IMR-90 (cell line): ENCODE measurements around the gene BLOC1S5. TPM values are rescaled to one million over a fixed set of nuclear protein-coding genes. Genes with fewer than 3 reads are reported as not detected.

ENCODE experiments used
- ATAC-seq: fragments of 200-7000 bp; cut with Tn5 transposase; 2 replicates; pipeline ENCODE4 v1.9.1; 2020; ENCODE audit warnings: low read depth, mild to moderate bottlenecking, moderate library complexity
- BruUV-seq: library from RNA; stranded (reverse); fragments of 400-500 nt; replicated peaks from 2 replicates; lab custom pipeline; 2021; lab: Mats Ljungman, UMichigan
- CTCF ChIA-PET: fragments of 300-600 bp; formaldehyde crosslinking; extraction: SDS; loops from one replicate; lab custom pipeline; 2021; ENCODE audit warnings: antibody characterized with exemption; lab: Yijun Ruan, JAX
- POLR2A ChIA-PET: fragments of 300-600 bp; sonication (Branson Sonifier 250); formaldehyde crosslinking; loops from one replicate; lab custom pipeline; 2022; ENCODE audit warnings: antibody characterized with exemption; ENCODE audit not compliant: unreplicated experiment; lab: Charles Lee
- DNase-seq: peaks from one replicate; pipeline ENCODE4 v3.0.0; 2013
- H2AFZ ChIP-seq: replicated peaks from 2 replicates; pipeline ENCODE3; 2013; ENCODE audit warnings: low read length, mild to moderate bottlenecking; ENCODE audit not compliant: poor library complexity
- H2AK5ac ChIP-seq: 2 replicates; pipeline ENCODE4 v1.6.1; 2013; ENCODE audit warnings: low read depth, low read length, inconsistent platforms
- H2AK9ac ChIP-seq: replicated peaks from 2 replicates; pipeline ENCODE3; 2013; ENCODE audit warnings: mild to moderate bottlenecking, low read depth, low read length, moderate library complexity; ENCODE audit not compliant: poor library complexity
- H2BK120ac ChIP-seq: 2 replicates; pipeline ENCODE4 v1.6.1; 2013; ENCODE audit warnings: low read depth, low read length, inconsistent platforms
- H2BK15ac ChIP-seq: 3 replicates; pipeline ENCODE4 v1.6.1; 2013; ENCODE audit warnings: low read depth, low read length, inconsistent platforms
- H2BK20ac ChIP-seq: 2 replicates; pipeline ENCODE4 v1.6.1; 2013; ENCODE audit warnings: low read depth, mild to moderate bottlenecking, inconsistent platforms, low read length, moderate library complexity
- H2BK5ac ChIP-seq: 2 replicates; pipeline ENCODE4 v1.6.1; 2013; ENCODE audit warnings: mild to moderate bottlenecking, low read depth, low read length, inconsistent platforms; ENCODE audit not compliant: poor library complexity, severe bottlenecking
- H3K14ac ChIP-seq: replicated peaks from 2 replicates; pipeline ENCODE4 v1.6.1; 2013; ENCODE audit warnings: low read depth, low read length, inconsistent platforms
- H3K18ac ChIP-seq: 2 replicates; pipeline ENCODE4 v1.6.1; 2013; ENCODE audit warnings: low read depth, low read length, control low read depth
- H3K23ac ChIP-seq: 2 replicates; pipeline ENCODE4 v1.6.1; 2013; ENCODE audit warnings: low read depth, low read length, inconsistent platforms
- H3K27ac ChIP-seq: 2 replicates; pipeline ENCODE4 v1.5.1; 2013; ENCODE audit warnings: mild to moderate bottlenecking, control low read depth, low read length; ENCODE audit not compliant: insufficient read depth
- H3K27me3 ChIP-seq: 2 replicates; pipeline ENCODE4 v1.6.1; 2013; ENCODE audit warnings: low read length; ENCODE audit not compliant: control insufficient read depth, insufficient read depth
- H3K36me3 ChIP-seq: 2 replicates; pipeline ENCODE4 v1.6.1; 2013; ENCODE audit warnings: low read length, mixed read lengths; ENCODE audit not compliant: control insufficient read depth, insufficient read depth
- H3K4ac ChIP-seq: 2 replicates; pipeline ENCODE4 v1.6.1; 2013; ENCODE audit warnings: low read depth, low read length, inconsistent platforms
- H3K4me1 ChIP-seq: 2 replicates; pipeline ENCODE4 v1.6.1; 2013; ENCODE audit warnings: low read length, mixed read lengths; ENCODE audit not compliant: control insufficient read depth, insufficient read depth
- H3K4me2 ChIP-seq: 2 replicates; pipeline ENCODE4 v1.6.1; 2013; ENCODE audit warnings: low read depth, mild to moderate bottlenecking, control low read depth, low read length, moderate library complexity
- H3K4me3 ChIP-seq: 2 replicates; pipeline ENCODE4 v1.5.1; 2013; ENCODE audit warnings: low read depth, mild to moderate bottlenecking, control low read depth, low read length, moderate library complexity; ENCODE audit not compliant: insufficient read depth
- H3K56ac ChIP-seq: 2 replicates; pipeline ENCODE4 v1.6.1; 2013; ENCODE audit warnings: low read length, inconsistent platforms; ENCODE audit not compliant: insufficient read depth; ENCODE audit errors: extremely low read depth
- H3K79me1 ChIP-seq, 2 experiments: 2 replicates each; pipeline ENCODE4 v1.6.1; 2013; ENCODE audit warnings: low read length in 2 of 2, inconsistent platforms in 1 of 2, low read depth in 1 of 2
- H3K9ac ChIP-seq: 2 replicates; pipeline ENCODE4 v1.6.1; 2013; ENCODE audit warnings: low read depth, low read length, control low read depth
- H3K9me1 ChIP-seq: 2 replicates; pipeline ENCODE4 v1.6.1; 2013; ENCODE audit warnings: low read length, inconsistent platforms; ENCODE audit not compliant: insufficient read depth
- H3K9me3 ChIP-seq: 2 replicates; pipeline ENCODE4 v1.6.1; 2013; ENCODE audit warnings: low read length; ENCODE audit not compliant: control insufficient read depth, insufficient read depth
- H4K20me1 ChIP-seq: 2 replicates; pipeline ENCODE4 v1.6.1; 2013; ENCODE audit warnings: low read length, inconsistent platforms; ENCODE audit not compliant: insufficient read depth
- H4K5ac ChIP-seq: 2 replicates; pipeline ENCODE4 v1.6.1; 2013; ENCODE audit warnings: mild to moderate bottlenecking, low read depth, low read length, control low read depth
- H4K8ac ChIP-seq, 2 experiments: 2 replicates each; pipeline ENCODE4 v1.6.1; 2013; ENCODE audit warnings: low read depth in 2 of 2, low read length in 2 of 2, control low read depth in 1 of 2, inconsistent platforms in 1 of 2
- H4K91ac ChIP-seq: 2 replicates; pipeline ENCODE4 v1.6.1; 2013; ENCODE audit warnings: low read depth, low read length, inconsistent platforms; ENCODE audit not compliant: insufficient read depth
- BHLHE40 ChIP-seq: fragments of 150-350 bp; IDR thresholded peaks from 2 replicates; pipeline ENCODE4 v1.6.1; 2016; ENCODE audit warnings: mild to moderate bottlenecking, low read depth, low read length
- CEBPB ChIP-seq: IDR thresholded peaks from 2 replicates; pipeline ENCODE4 v1.6.1; 2012; ENCODE audit warnings: low read depth, low read length, improper control_type of control experiment
- FOS ChIP-seq: fragments of 150-350 bp; IDR thresholded peaks from 2 replicates; pipeline ENCODE4 v1.6.1; 2016; ENCODE audit warnings: low read depth, low read length
- MXI1 ChIP-seq: IDR thresholded peaks from 2 replicates; pipeline ENCODE4 v1.6.1; 2012; ENCODE audit warnings: low read depth, mild to moderate bottlenecking, low read length, moderate library complexity, borderline replicate concordance
- RCOR1 ChIP-seq: IDR thresholded peaks from 2 replicates; pipeline ENCODE4 v1.6.1; 2012; ENCODE audit warnings: mild to moderate bottlenecking, low read length, improper control_type of control experiment; ENCODE audit not compliant: insufficient replicate concordance
- SMC3 ChIP-seq: fragments of 150-350 bp; IDR thresholded peaks from 2 replicates; pipeline ENCODE4 v1.6.1; 2016; ENCODE audit warnings: low read depth, mild to moderate bottlenecking, antibody characterized with exemption, low read length, moderate library complexity
- WGBS, 2 experiments: methylation state at CpG; one replicate each; pipeline versions ENCODE4 v1.1.5 to v1.1.7; 2013; ENCODE audit warnings: missing lambda C conversion rate in 2 of 2; ENCODE audit not compliant: insufficient read length in 1 of 2; ENCODE audit errors: extremely low coverage in 2 of 2; 5-methylcytosine and 5-hydroxymethylcytosine counted together
- dilution Hi-C: fragments of 300-500 bp; cut with HindIII; formaldehyde crosslinking; loops from one replicate; pipeline ENCODE4 v1.14.3; 2018; ENCODE audit warnings: low sequenced_read_pairs; ENCODE audit not compliant: unreplicated experiment
- in situ Hi-C: fragments of 300-500 bp; cut with MboI; formaldehyde crosslinking; loops from 3 replicates; pipeline ENCODE4 v1.14.3; 2019; ENCODE audit warnings: low sequenced_read_pairs, inconsistent platforms, mixed read lengths
- intact Hi-C: fragments of 100-400 bp; cut with micrococcal nuclease; formaldehyde crosslinking; loops from 2 replicates; pipeline ENCODE4 v1.10.0; 2022
- polyA plus RNA-seq, 3 experiments: library from polyadenylated mRNA; depleted of rRNA; stranded (reverse); fragments of >200 nt; gene quantifications; 2 replicates each; pipeline ENCODE4 v1.2.3, GENCODE V29; 2012; ENCODE audit warnings: low replicate concordance in 1 of 3
- total RNA-seq: library from RNA; depleted of rRNA; stranded (reverse); fragments of >200 nt; gene quantifications from 2 replicates; pipeline ENCODE4 v1.2.3, GENCODE V29; 2012
- TF ChIP-seq, protein P1 (sequence below): fragments of 150-350 bp; IDR thresholded peaks from 2 replicates; pipeline ENCODE4 v1.6.1; 2017; ENCODE audit warnings: mild to moderate bottlenecking, antibody characterized with exemption, low read length, low read depth

The BLOC1S5 gene
- total and polyA plus RNA-seq, 2 of the 4 experiments (the other 2 are of a cell fraction): 4.8 to 17.2 TPM

GRCh38 chr6:8084586-8084985 is 20.4 kb upstream of the BLOC1S5 start:
- Histone ChIP-seq H3K9me3 (no peaks in the 10 kb centered on the region), H2BK120ac (peak overlapping the region; percentile 67; the same call in 1 of the 2 replicates), H3K23ac (no peak overlapping the region), H4K91ac (0 out of 2 replicates have a peak overlapping the region, but pooled peaks have one; percentile 35), H3K14ac (peak overlapping the region; percentile 79; the same call in 1 of the 2 replicates), H4K20me1 (no peaks in the 10 kb centered on the region; the same call in 1 of the 2 replicates), H3K27me3 (no peaks in the 10 kb centered on the region), H3K4me1 (peaks cover 22% of the 10 kb centered on the region), H4K8ac (peak overlapping the region in 1 of 2 experiments; percentile 56; a peak in 1 of 4 replicates), H3K18ac (peak overlapping the region; percentile 95; the same call in 1 of the 2 replicates), H3K4me2 (peak overlapping the region; percentile 71), H3K56ac (peak overlapping the region; percentile 41; the same call in 1 of the 2 replicates), H3K4ac (peak overlapping the region; percentile 83), H2BK20ac (peak overlapping the region; percentile 85; the same call in 1 of the 2 replicates), H2AFZ (no peak overlapping the region), H2AK5ac (peak overlapping the region; percentile 67; the same call in 1 of the 2 replicates), H3K9ac (no peak overlapping the region), H4K5ac (peak overlapping the region; percentile 64; the same call in 1 of the 2 replicates), H2BK15ac (peak overlapping the region; percentile 52; the same call in 1 of the 3 replicates), H3K79me1 (peaks cover 7 to 44% of the 10 kb centered on the region in 2 experiments), H2BK5ac (peak overlapping the region; percentile 79), H2AK9ac (no peak overlapping the region), H3K36me3 (peaks cover 14% of the 10 kb centered on the region), H3K9me1 (peaks cover 14% of the 10 kb centered on the region; the same call in 1 of the 2 replicates), H3K27ac (peak overlapping the region; percentile 54; the same call in 1 of the 2 replicates), H3K4me3 (no peak overlapping the region)
- dilution Hi-C loops (no loop called here), intact Hi-C loops (loop anchor here (2.0 kb wide), 1 partner anchor 18 kb away; the partner anchor contains the start of gene EEF1E1), in situ Hi-C loops (no loop called here)
- no peak for TF ChIP-seq BHLHE40
- TF ChIP-seq FOS: no peak
- TF ChIP-seq RCOR1: no peak
- TF ChIP-seq CEBPB: no peak
- no peak for TF ChIP-seq SMC3
- TF ChIP-seq MXI1: no peak
- TF ChIP-seq, protein P1, sequence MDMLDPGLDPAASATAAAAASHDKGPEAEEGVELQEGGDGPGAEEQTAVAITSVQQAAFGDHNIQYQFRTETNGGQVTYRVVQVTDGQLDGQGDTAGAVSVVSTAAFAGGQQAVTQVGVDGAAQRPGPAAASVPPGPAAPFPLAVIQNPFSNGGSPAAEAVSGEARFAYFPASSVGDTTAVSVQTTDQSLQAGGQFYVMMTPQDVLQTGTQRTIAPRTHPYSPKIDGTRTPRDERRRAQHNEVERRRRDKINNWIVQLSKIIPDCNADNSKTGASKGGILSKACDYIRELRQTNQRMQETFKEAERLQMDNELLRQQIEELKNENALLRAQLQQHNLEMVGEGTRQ: no peak
- no TSS peak for BruUV-seq
- DNase-seq (no peak), ATAC-seq (peak; percentile 18; the same call in 1 of the 2 replicates)
- ChIA-PET POLR2A (no interaction called here), CTCF (interaction anchor here (0.9 to 1.0 kb wide), 2 partner anchors 12 to 348 kb away, joined by 3 to 5 read pairs; no protein-coding TSS in a partner anchor)
- no CpG with 5 or more reads among the region's 4 CpGs for WGBS, 2 experiments
